ENCODE results near the gene UBE2D4. TPM values are rescaled to one million over a fixed set of nuclear protein-coding genes. Genes with fewer than 3 reads are reported as not detected.

The UBE2D4 gene
- total RNA-seq, 4 donors from 2014 or later = 28.2 to 50.4 (median 31.1) TPM

DNA sequence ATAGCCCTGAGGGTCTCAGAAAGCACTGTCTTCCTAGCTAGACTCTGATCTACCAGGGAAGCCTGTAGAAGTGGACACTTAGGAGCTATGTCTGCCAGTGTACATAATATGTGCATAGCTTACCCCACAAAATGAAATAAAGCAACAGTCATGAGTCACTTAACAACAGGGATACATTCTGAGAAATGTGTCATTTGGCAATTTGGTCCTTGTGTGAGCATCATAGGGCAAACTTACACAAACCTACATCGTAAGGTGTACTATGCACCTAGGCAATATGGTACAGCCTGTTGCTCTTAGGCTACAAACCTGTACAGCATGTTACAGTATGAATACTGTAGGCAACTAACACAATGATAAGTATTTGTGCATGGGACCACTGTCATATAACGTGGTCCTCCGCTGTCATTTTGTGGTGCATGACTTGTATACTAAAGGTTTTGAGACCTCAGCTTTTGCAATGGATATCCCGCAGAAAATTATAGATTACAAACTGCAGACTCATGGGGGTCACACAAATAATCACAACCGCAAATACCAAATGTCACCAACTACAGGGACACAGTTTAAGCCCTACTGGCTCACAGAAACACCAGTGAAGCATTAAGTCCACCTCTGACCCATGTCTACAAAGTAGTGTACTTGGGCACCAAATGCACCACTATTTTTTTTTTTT, 21.6 kb upstream of the UBE2D4 start:
- TF ChIP-seq, protein P1, sequence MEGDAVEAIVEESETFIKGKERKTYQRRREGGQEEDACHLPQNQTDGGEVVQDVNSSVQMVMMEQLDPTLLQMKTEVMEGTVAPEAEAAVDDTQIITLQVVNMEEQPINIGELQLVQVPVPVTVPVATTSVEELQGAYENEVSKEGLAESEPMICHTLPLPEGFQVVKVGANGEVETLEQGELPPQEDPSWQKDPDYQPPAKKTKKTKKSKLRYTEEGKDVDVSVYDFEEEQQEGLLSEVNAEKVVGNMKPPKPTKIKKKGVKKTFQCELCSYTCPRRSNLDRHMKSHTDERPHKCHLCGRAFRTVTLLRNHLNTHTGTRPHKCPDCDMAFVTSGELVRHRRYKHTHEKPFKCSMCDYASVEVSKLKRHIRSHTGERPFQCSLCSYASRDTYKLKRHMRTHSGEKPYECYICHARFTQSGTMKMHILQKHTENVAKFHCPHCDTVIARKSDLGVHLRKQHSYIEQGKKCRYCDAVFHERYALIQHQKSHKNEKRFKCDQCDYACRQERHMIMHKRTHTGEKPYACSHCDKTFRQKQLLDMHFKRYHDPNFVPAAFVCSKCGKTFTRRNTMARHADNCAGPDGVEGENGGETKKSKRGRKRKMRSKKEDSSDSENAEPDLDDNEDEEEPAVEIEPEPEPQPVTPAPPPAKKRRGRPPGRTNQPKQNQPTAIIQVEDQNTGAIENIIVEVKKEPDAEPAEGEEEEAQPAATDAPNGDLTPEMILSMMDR (IDR thresholded peaks at IDR 0.05) = no peak
- no peak for TF ChIP-seq POLR2A (IDR thresholded peaks at IDR 0.05)
- DNase-seq = no peak
- Histone ChIP-seq H3K27ac (peak overlapping the region in 1 of 3 donors; percentile 74), H3K4me1 (peaks cover 16 to 39% of the 10 kb centered on the region in 2 donors), H3K36me3 (no peaks in the 10 kb centered on the region), H3K9me3 (no peaks in the 10 kb centered on the region), H3K27me3 (no peaks in the 10 kb centered on the region), H3K4me3 (replicated peaks in 1 of 3) (peak overlapping the region in 1 of 3 donors; percentile 69)
- intact Hi-C loops (cut with DNase I) = no loop called here
- WGBS, 2 donors = 92 to 95% methylated on average over 5 of the region's 5 CpGs

DNA sequence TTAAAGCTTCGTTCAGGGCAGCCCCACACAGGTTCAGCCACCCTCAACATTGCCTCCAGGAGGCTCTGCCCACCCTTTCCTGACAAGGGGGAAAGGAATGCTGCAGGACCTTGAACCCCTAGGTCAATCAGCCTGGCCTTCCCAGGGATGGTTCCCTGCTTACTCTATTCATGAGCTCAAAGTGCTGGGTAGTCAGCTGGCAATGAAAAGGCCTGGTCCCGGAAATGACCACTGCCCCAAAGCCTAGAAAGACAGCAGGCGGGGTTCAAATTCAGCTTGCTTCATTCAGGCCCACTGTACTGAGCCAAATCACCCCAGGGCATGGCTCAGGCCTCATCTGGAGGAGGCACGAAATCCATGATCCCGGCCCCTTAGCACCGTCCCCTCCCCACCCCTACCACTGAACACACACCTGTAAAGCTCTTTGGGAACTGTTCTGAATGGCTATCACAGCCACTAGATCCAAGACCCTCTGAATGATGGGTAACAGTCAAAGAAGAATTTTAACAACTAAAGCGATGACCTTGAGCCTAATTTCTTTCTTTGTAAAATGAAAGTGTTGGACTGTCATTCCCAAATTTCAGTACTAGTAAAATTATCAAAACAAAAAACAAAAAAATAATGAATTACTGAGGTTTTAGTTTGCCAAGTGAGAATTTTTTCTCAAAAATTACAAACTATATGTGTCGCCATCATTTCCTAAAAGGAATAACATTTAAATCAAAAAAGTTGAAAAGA, 20.9 kb upstream of the UBE2D4 start:
- H3K4me1 ChIP-seq = peaks cover 16 to 39% of the 10 kb centered on the region in 2 donors
- peak overlapping the region; percentile 54 to 82 (median 74) for H3K27ac ChIP-seq
- no peaks in the 10 kb centered on the region for H3K9me3 ChIP-seq
- intact Hi-C loops (cut with DNase I) = no loop called here
- peak overlapping the region in 2 of 3 donors; percentile 30 to 69 for H3K4me3 ChIP-seq (replicated peaks in 1 of 3)
- peak; percentile 12 to 19 for DNase-seq
- no peaks in the 10 kb centered on the region for H3K36me3 ChIP-seq
- TF ChIP-seq, protein P1 (IDR thresholded peaks at IDR 0.05) = no peak
- TF ChIP-seq POLR2A (IDR thresholded peaks at IDR 0.05) = no peak
- 34 to 39% methylated on average over 6 to 8 of the region's 8 CpGs for WGBS, 2 donors
- H3K27me3 ChIP-seq = no peaks in the 10 kb centered on the region

DNA sequence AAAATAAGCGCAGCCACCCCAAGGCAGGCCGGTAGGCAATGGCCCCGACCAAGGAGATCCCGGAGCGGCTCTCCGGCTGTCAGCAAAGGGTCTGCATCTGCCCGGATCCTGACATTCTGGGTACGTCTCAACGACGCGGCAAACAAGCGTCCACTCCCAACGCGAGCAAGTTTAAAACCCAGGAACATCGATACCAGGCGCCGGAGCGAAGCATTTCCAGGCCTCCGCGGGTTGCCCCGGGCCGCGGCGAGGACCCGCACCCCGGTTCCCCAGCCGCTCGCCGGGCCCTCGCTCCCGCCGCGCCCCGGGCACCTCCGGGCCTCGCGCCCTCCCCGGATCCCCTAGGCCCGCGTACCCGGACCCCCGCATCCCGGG, 20.3 kb upstream of the UBE2D4 start:
- Histone ChIP-seq H3K9me3 (no peaks in the 10 kb centered on the region), H3K27me3 (no peaks in the 10 kb centered on the region), H3K4me3 (replicated peaks in 1 of 3) (peak overlapping the region in 2 of 3 donors; percentile 30 to 69), H3K36me3 (no peaks in the 10 kb centered on the region), H3K27ac (peak overlapping the region; percentile 54 to 82 (median 74)), H3K4me1 (peaks cover 16 to 37% of the 10 kb centered on the region in 2 donors)
- peak; percentile 23 to 38 for DNase-seq
- intact Hi-C loops (cut with DNase I) = no loop called here
- 1 to 2% methylated on average over 13 to 14 of the region's 43 CpGs for WGBS, 2 donors
- TF ChIP-seq POLR2A (IDR thresholded peaks at IDR 0.05) = no peak
- TF ChIP-seq, protein P1 (IDR thresholded peaks at IDR 0.05) = no peak

DNA sequence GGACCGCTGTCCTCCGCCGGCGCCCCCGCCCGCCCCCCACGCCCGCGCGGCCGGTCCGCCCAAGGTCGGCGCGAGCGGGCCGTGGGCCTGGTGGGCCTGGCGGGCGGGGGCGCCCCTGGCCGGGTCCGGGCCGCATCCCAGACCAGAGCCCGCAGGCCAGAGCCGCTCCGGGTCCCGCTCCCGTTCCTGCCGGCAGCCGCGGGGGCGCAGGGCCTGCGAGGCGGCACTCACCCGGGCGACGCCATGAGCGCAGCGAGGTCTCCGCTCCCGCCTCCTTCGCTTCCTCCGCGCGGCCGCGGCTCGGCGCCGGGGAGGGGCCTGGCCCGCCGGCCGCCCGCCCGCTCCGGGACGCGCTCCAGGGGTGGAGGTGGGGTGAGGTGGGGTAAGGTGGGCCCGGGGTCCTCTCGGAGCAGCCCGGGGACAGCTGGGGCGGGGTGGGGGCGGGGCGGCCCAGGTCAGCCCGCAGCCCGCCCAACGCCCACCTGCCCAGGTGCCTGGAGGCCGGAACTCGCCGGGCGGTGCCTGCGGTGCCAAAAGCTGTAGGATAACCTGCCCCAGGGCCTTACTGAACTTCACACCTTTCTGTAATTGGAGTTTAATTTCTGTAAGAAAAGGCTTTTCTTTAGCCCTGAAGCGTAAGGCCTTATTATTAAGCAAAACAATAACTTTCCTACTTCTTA, 19.8 kb upstream of the UBE2D4 start, which contains the start of gene URGCP:
Gene URGCP (minus strand): TSS at position 266 of the 680 bp plus-strand sequence. CDS start 21 bp downstream, at position 245.
- Histone ChIP-seq H3K9me3 (no peaks in the 10 kb centered on the region), H3K36me3 (no peaks in the 10 kb centered on the region), H3K4me1 (peaks cover 16 to 32% of the 10 kb centered on the region in 2 donors), H3K27me3 (no peaks in the 10 kb centered on the region), H3K27ac (peak within 1 kb of the TSS; percentile 58 to 82 (median 74)), H3K4me3 (replicated peaks in 1 of 3) (peak within 1 kb of the TSS in 2 of 3 donors; percentile 30 to 69)
- TF ChIP-seq, protein P1 (IDR thresholded peaks at IDR 0.05) = no peak
- peak in 1 of 2 donors; percentile 67 for TF ChIP-seq POLR2A (IDR thresholded peaks at IDR 0.05)
- intact Hi-C loops (cut with DNase I) = no loop called here
- 0 to 5% methylated on average over 5 to 16 of the region's 73 CpGs for WGBS, 2 donors
- DNase-seq = peak; percentile 53 to 60

All from thyroid gland (tissue), 4 donors.